DND-41 (cell line): Measurements from ENCODE around the gene NPFFR1.

ENCODE experiments used
- ATAC-seq: fragments of 200-7000 bp; cut with Tn5 transposase; 3 replicates; pipeline ENCODE4 v1.9.1; 2021; ENCODE audit warnings: low read depth; ENCODE audit not compliant: insufficient read depth
- DNase-seq: peaks from one replicate; pipeline ENCODE4 v3.0.0-alpha.2; 2020
- H2AFZ ChIP-seq: 2 replicates; pipeline ENCODE4 v1.6.0; 2012; ENCODE audit warnings: low read depth, low read length
- H3K27ac ChIP-seq: 2 replicates; pipeline ENCODE4 v1.5.1; 2012; ENCODE audit warnings: low read length, inconsistent platforms
- H3K27me3 ChIP-seq: fragments of 200-600 bp; sonication (generic); 2 replicates; pipeline ENCODE4 v1.6.0; 2012; ENCODE audit warnings: low read length, mild to moderate bottlenecking, inconsistent platforms; ENCODE audit not compliant: insufficient read depth, poor library complexity
- H3K36me3 ChIP-seq: 2 replicates; pipeline ENCODE4 v1.5.1; 2012; ENCODE audit warnings: low read length, inconsistent platforms; ENCODE audit not compliant: insufficient read depth
- H3K4me1 ChIP-seq: 2 replicates; pipeline ENCODE4 v1.5.1; 2012; ENCODE audit warnings: mild to moderate bottlenecking, low read length; ENCODE audit not compliant: insufficient read depth
- H3K4me2 ChIP-seq: 2 replicates; pipeline ENCODE4 v1.6.0; 2012; ENCODE audit warnings: mild to moderate bottlenecking, moderate library complexity, low read length, inconsistent platforms; ENCODE audit not compliant: insufficient read depth
- H3K4me3 ChIP-seq, 2 experiments: fragments of 200-600 bp in 1 of 2; shearing (Covaris generic) in 1 of 2; 2 replicates each; pipeline ENCODE4 v1.5.1; 2012 to 2016; ENCODE audit warnings: inconsistent platforms in 2 of 2, low read length in 2 of 2, mild to moderate bottlenecking in 2 of 2, low read depth in 1 of 2, moderate library complexity in 1 of 2
- H3K79me2 ChIP-seq: 2 replicates; pipeline ENCODE4 v1.6.0; 2012; ENCODE audit warnings: low read length, inconsistent platforms; ENCODE audit not compliant: insufficient read depth
- H3K9ac ChIP-seq: 2 replicates; pipeline ENCODE4 v1.6.0; 2012; ENCODE audit warnings: low read depth, mild to moderate bottlenecking, inconsistent platforms, low read length, moderate library complexity
- H3K9me3 ChIP-seq: 2 replicates; pipeline ENCODE4 v1.5.1; 2012; ENCODE audit warnings: low read length, moderate library complexity, mild to moderate bottlenecking, inconsistent platforms; ENCODE audit not compliant: insufficient read depth, severe bottlenecking
- H4K20me1 ChIP-seq: 2 replicates; pipeline ENCODE4 v1.6.0; 2012; ENCODE audit warnings: low read length; ENCODE audit not compliant: insufficient read depth
- EZH2 ChIP-seq: IDR thresholded peaks from 3 replicates; pipeline ENCODE4 v1.6.1; 2012; ENCODE audit warnings: borderline replicate concordance, low read depth, mild to moderate bottlenecking, moderate library complexity, low read length, inconsistent platforms; ENCODE audit not compliant: severe bottlenecking
- TF ChIP-seq, protein P1 (sequence below): IDR thresholded peaks from 2 replicates; pipeline ENCODE4 v1.5.1; 2012; ENCODE audit warnings: borderline replicate concordance, low read length, moderate library complexity, mild to moderate bottlenecking; ENCODE audit not compliant: poor library complexity, severe bottlenecking; ENCODE audit errors: extremely low read depth

Gene NPFFR1

DNA sequence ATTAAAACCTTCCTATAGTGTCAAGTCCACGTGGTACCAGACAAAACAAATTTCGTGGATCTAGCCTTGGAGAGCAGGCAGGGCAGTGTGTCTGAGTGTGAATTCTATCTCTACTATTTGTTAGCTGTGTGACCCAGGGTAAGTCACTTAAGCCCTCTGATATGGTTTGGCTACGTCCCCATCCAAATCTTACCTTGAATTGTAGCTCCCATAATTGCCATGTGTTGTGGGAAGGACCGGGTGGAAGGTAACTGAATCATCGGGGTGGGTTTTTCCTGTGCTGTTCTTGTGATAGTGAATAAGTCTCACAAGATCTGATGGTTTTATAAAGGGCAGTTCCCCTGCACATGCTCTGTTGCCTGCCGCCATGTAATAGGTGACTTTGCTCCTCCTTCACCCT is 2.8 kb upstream of the NPFFR1 start:
- no peak overlapping the region for H2AFZ ChIP-seq
- peaks cover 3% of the 10 kb centered on the region for H3K27me3 ChIP-seq

DNA sequence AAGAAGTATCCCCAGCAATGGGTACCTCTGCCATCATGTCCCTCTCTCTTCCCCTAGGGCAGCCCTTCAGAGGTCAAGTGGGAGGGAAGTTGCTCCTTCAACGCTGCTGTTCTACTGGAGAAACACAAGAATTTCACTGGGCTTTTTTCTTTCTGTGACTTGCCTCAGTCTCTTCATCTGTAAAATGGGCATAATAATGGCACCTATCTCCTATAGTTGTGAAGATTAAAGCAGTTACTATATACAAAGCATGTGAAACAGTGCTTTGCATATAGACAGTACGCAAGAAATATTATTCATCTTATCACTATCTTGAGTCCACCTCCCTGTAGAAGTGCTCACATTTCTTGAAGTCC is 1.6 kb upstream of the NPFFR1 start:
- H3K36me3 ChIP-seq: no peaks in the 10 kb centered on the region
- H3K4me2 ChIP-seq: no peak overlapping the region
- no peaks in the 10 kb centered on the region for H3K79me2 ChIP-seq
- H3K4me1 ChIP-seq: no peaks in the 10 kb centered on the region
- H3K9ac ChIP-seq: no peak overlapping the region
- H3K9me3 ChIP-seq: no peaks in the 10 kb centered on the region
- no peaks in the 10 kb centered on the region for H4K20me1 ChIP-seq
- H3K27me3 ChIP-seq: peaks cover 3% of the 10 kb centered on the region
- H3K4me3 ChIP-seq: no peak overlapping the region
- no peak for DNase-seq
- no peak overlapping the region for H2AFZ ChIP-seq
- ATAC-seq: no peak
- TF ChIP-seq EZH2: no peak
- TF ChIP-seq, protein P1, sequence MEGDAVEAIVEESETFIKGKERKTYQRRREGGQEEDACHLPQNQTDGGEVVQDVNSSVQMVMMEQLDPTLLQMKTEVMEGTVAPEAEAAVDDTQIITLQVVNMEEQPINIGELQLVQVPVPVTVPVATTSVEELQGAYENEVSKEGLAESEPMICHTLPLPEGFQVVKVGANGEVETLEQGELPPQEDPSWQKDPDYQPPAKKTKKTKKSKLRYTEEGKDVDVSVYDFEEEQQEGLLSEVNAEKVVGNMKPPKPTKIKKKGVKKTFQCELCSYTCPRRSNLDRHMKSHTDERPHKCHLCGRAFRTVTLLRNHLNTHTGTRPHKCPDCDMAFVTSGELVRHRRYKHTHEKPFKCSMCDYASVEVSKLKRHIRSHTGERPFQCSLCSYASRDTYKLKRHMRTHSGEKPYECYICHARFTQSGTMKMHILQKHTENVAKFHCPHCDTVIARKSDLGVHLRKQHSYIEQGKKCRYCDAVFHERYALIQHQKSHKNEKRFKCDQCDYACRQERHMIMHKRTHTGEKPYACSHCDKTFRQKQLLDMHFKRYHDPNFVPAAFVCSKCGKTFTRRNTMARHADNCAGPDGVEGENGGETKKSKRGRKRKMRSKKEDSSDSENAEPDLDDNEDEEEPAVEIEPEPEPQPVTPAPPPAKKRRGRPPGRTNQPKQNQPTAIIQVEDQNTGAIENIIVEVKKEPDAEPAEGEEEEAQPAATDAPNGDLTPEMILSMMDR: no peak
- no peak overlapping the region for H3K27ac ChIP-seq

More for the DNA sequence above, 2.8 kb upstream of the NPFFR1 start:
- no peaks in the 10 kb centered on the region for H3K79me2 ChIP-seq
- H3K9me3 ChIP-seq: no peaks in the 10 kb centered on the region
- TF ChIP-seq EZH2: no peak
- TF ChIP-seq, protein P1: no peak
- no peak overlapping the region for H3K4me3 ChIP-seq
- DNase-seq (no peak), ATAC-seq (no peak)
- H3K4me1 ChIP-seq: no peaks in the 10 kb centered on the region
- no peak overlapping the region for H3K4me2 ChIP-seq
- H4K20me1 ChIP-seq: no peaks in the 10 kb centered on the region
- no peak overlapping the region for H3K27ac ChIP-seq
- no peak overlapping the region for H3K9ac ChIP-seq
- no peaks in the 10 kb centered on the region for H3K36me3 ChIP-seq

DNA sequence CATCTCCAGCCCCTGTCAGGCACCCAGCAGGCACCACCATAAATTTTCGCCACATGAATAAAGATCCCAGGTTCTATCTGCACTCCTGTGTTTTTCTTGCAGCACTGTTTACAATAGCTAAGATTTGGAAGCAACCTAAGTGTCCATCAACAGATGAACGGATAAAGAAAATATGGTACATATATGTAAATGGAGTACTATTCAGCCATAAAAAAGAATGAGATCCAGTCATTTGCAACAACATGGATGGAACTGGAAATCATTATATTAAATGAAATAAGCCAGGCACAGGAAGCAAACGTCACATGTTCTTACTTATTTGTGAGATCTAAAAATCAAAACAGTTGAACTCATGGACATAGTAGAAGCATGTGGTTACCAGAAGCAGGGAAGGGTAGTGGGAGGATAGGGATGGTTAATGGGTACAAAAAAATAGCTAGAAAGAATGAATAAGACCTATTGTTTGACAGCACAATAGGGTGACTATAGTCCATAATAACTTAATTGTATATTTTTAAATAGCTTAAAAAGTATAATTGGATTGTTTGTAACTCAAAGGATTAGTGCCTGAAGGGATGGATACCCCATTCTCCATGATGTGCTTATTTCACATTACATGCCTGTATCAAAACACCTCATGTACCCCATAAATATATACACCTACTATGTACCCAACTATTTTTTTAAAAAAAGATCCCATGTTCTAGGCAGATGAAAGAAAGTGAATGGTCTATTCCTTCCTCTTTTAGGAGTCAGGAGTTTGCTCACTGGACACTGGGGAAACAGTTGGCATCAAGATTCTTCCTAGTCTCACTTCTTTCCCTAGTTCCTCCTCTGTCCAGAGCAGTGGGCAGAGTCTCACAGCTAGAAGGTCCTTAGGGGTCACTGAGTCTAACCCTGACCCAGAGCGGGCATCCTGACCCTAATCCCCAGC is 1.0 kb upstream of the NPFFR1 start:
- H3K4me2 ChIP-seq: no peak overlapping the region
- no peaks in the 10 kb centered on the region for H3K79me2 ChIP-seq
- H3K9ac ChIP-seq: no peak overlapping the region
- no peak for DNase-seq
- no peaks in the 10 kb centered on the region for H3K4me1 ChIP-seq
- no peak overlapping the region for H3K4me3 ChIP-seq
- TF ChIP-seq EZH2: no peak
- TF ChIP-seq, protein P1: no peak
- H3K36me3 ChIP-seq: no peaks in the 10 kb centered on the region
- ATAC-seq: no peak
- peaks cover 3% of the 10 kb centered on the region for H3K27me3 ChIP-seq
- no peaks in the 10 kb centered on the region for H4K20me1 ChIP-seq
- no peak overlapping the region for H3K27ac ChIP-seq
- H2AFZ ChIP-seq: no peak overlapping the region
- H3K9me3 ChIP-seq: no peaks in the 10 kb centered on the region
